ENCODE measurements around the gene GARS1.
"Not testable (repeated sequence)": the region's sequence is repeated elsewhere in the genome, so short reads cannot be mapped to it uniquely, and the experiment has no call there.

Gene GARS1

DNA sequence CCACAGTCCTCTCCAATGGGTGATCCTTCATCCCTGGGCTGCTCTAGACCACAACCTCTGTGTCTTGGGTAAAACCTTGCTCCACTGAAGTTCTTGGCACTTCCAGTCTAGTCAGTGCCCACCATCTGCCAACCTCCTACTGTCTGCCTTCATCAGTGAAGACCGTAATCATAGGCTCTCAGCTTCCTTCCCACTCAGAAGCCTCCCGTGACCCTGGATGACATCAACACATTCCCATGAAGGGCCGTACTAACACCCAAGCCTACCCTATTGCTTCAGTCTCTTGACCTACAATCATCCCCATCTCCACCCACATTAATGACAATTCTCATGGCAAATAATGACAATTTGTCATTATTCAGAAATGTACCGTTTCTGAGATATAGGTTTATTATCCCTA is 27.6 kb upstream of the GARS1 start:
- no peak for DNase-seq (ENCODE audit: low read depth, low spot score)
- H3K4me3 ChIP-seq (ENCODE audit: low read length) = no peak overlapping the region

DNA sequence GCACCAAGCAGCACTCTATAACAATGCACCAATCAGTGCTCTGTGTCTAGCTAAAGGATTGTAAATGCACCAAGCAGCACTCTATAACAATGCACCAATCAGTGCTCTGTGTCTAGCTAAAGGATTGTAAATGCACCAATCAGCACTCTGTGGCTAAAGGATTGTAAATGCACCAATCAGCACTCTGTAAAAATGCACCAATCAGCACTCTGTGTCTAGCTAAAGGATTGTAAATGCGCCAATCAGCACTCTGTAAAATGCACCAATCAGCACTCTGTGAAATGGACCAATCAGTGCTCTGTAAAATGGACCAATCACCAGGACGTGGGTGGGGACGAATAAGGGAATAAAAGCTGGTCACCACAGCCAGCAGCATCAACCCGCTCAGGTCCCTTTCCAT is 24.4 kb upstream of the GARS1 start:
- DNase-seq (ENCODE audit: low read depth, low spot score); H3K4me3 ChIP-seq (ENCODE audit: low read length): not testable (repeated sequence)

DNA sequence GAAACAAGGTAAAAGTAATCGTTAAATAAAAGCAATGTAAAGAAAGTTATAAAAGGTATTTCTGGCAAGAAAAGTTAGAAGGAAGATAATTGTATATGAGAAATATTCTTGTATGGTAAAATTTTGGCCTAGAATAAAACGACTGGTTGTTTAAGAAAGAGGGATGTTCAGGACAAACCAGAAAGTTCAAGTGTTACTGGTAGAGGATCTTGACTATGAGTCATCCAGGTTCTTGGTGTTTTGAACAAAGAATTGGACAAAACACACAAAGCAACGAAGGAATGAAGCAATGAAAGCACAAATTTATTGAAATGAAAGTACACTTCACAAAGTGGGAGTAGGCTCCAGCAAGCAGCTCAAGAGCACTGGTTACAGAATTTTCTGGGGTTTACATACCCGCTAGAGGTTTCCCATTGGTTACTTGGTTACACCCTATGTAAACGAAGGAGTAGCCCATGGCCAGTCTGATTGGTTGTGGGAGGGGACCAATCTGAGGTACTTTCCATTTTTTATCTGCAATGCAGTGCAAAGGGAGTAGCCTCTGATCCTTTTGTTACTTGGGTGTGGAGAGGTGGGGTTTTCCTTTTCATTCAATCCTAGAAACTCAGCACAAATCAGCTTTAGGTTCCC is 22.4 kb upstream of the GARS1 start:
- DNase-seq (ENCODE audit: low read depth, low spot score) = no peak
- H3K4me3 ChIP-seq (ENCODE audit: low read length) = no peak overlapping the region

DNA sequence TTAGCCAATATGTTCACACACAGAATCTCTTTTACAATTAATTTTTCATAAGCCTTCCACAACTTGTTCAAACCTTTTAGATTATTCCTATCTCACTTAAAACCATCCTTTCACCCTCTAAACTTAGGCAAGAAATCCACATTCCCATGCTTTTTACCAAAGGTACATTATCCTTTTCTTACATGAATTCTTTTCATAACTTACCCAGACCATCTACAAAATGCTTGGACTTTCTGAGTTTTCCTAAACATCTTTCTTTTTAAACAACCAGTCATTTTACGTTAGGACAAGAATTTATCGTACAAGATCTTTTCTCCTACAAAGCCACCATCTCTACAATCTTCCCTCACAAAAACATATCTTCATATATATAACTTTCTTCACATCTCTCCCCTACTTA is 18.8 kb upstream of the GARS1 start:
- DNase-seq (ENCODE audit: low read depth, low spot score) = no peak
- no peak overlapping the region for H3K4me3 ChIP-seq (ENCODE audit: low read length)

DNA sequence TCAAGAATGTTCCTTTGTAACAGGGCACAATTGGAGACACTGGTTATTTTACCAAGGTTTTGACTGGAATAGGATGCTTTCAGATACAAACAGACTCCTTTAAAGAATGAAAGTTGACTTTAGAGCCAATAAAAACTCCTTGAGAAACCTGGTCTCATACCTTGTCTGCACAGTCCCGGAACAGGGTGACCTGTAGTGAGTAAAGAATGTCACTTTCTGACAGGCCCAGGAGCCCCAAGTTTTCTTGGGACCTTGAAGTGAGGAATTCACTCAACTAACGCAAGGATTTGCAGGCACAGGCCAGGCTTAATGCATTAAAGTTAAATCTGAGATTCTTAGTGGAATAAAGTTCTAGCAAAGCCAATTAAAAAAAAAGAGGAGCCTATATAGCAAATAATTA is 11.5 kb upstream of the GARS1 start:
- no peak for DNase-seq (ENCODE audit: low read depth, low spot score)
- no peak overlapping the region for H3K4me3 ChIP-seq (ENCODE audit: low read length)

DNA sequence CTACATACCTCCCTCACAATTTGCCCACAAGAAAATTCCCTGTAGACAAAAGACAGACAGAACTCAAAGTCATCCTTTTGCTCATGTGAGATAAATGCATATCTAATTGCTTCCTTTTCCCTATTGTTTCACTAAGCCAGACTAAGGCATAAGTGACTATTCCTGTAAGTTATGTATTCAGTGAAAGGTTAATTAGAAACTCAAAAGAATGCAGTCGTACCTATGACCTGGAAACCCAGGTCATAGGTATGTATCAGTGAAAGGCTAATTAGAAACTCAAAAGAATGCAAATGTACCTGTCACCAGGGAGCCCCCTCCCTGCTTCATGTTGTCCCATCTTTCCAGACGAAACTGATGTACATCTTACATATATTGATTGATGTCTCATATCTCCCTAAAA is 10.3 kb upstream of the GARS1 start:
- no peak overlapping the region for H3K4me3 ChIP-seq (ENCODE audit: low read length)
- no peak for DNase-seq (ENCODE audit: low read depth, low spot score)

DNA sequence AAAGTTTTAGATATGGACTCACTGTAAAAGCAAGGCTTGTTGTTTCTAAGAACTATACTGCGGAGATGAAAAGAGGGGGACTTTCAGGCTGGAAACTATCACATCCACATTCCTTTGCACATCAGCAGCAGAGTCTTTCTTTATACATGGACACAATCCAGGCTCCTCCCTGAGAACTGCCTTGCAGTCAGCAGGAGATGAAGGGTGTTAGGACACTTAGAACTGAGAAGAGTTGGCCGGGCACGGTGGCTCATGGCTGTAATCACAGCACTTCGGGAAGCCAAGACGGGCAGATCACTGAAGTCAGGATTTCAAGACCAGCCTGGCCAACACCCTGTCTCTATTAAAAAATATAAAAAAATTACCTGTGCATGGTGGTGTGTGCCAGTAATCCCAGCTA is 9.7 kb upstream of the GARS1 start:
- H3K4me3 ChIP-seq (ENCODE audit: low read length) = no peak overlapping the region
- no peak for DNase-seq (ENCODE audit: low read depth, low spot score)

DNA sequence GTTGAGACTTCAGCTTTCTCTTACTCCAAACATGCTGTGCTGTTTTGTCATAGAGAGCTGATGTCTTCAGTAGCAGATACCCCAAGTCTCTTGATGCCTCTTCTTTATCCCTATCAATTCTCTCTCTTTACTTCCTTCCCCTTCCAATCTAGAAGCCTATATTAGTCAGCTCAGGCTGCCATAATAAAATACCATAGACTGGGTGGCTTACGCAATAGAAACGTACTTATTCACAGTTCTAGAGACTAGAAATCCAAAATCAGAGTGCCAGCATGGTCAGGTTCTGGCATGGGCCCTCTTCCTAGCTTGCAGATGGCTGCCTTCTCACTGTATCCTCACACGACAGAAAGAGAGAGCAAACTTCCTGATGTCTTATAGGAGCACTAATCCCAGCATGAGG is 9.0 kb upstream of the GARS1 start:
- no peak overlapping the region for H3K4me3 ChIP-seq (ENCODE audit: low read length)
- no peak for DNase-seq (ENCODE audit: low read depth, low spot score)

DNA sequence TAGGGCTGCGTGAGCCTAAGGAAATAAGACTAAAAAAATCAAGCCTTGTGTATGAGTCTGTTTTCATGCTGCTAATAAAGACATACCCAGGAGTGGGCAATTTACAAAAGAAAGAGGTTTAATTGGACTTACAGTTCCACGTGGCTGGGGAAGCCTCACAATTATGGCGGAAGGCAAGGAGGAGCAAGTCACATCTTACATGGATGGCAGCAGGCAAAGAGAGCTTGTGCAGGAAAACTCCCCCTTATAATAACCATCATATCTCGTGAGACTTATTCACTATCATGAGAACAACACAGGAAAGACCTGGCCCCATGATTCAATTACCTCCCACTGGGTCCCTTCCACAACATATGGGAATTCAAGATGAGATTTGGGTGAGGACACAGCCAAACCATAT is 7.1 kb upstream of the GARS1 start:
- H3K4me3 ChIP-seq (ENCODE audit: low read length); DNase-seq (ENCODE audit: low read depth, low spot score): not testable (repeated sequence)

DNA sequence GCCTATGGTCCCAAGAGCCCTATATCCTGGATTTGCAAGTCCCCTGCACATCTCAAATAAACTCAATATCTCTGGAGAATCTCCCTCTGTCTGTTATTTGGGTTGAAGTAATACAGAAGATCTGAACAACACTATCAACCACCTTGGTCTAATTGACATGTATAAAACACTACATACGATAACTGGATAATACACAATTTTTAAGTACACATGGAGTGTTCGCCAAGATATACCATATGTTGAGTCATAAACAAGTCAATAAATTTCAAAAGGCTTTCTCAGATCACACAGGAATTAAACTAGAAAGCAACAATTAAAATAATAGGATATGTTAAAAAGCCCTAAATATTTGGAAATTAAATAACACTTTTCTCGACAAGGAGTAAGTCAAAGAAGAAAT is 5.6 kb upstream of the GARS1 start:
- no peak overlapping the region for H3K4me3 ChIP-seq (ENCODE audit: low read length)

DNA sequence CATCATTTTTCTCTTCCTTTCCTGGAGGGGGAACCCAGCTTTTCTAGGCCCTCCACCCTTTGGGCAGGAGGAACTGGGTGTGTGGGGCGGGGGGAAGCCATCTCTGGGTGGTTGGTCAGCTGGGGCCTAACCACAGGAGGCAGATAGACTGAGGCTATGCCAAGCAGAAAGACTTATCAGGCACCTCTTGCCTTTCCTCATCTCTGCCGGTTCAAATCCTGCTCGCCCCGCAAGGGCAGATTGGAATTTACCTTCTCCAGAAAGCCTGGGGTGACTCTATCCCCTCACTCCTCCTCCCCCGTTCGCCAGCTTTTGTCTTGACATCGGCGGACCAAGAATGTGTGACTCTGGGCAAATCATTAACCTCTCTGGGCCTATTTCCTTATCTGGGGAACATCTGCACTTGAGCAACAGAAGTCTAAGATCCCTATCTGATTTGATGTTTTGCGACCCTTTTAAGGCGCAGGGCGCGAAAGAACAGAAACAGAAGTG is 584 bp upstream of the GARS1 start:
- peak overlapping the region; percentile 70 for H3K4me3 ChIP-seq (ENCODE audit: low read length)
- DNase-seq (ENCODE audit: low read depth, low spot score) = no peak

More for the DNA sequence above, 5.6 kb upstream of the GARS1 start:
- no peak for DNase-seq (ENCODE audit: low read depth, low spot score)

DNA sequence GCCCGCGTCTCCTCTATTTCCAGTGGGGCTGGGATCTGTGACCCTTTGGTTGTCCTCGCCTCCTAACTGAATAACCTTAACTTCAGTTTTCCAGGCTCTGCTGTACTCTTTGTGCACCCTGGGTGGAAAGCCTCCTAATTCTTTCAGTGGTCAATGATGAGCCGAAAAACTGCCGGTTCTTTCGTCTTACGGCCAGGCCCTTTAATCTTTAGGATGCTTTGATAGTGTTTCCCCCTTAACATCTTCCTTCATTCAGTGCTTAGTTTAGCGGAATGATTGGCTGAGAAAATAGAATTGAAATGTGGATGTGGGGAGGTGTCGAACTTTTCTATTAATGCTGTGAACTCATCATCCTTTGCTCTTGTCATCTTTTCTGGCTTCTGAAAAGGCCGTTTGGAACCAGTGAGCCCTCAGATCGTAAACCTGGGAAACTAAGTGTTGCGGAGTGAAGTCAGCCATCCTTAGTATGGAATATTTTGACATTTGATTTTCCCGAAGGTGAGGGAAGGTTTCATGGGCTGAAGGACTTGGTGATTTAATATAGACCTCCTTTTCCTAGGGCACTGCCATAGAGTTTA is 847 bp downstream of the GARS1 start:
- H3K4me3 ChIP-seq (ENCODE audit: low read length) = peak overlapping the region; percentile 70
- no peak for DNase-seq (ENCODE audit: low read depth, low spot score)

DNA sequence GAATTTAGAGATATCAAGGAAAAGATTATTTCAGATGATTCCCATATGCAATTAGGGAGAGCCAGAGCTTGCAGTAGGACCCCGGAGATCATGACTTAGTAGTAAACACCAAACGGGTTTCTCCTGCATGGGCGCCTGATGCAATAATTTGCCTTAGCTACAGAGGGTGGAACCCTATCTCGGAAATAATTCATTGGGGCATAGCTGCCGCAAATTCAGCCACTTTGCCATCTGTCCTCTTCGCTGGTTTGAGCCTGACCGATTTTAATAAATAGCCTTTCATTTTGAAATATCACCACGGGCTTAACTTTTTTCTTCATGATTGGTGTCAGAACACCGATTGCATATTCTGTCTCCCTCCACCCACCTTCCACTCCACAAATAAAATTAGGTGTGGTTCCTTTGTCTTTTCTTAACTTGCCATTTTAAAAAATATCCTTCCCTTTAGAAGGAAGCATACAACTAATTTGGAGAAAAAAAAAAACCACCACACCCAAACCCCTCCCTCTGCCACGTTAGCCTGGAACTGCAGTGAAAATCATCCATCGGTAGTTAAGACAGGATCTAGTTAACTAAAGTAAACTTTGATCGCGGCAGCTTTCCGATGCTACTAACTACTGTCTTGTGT is 1.4 kb downstream of the GARS1 start:
- DNase-seq (ENCODE audit: low read depth, low spot score) = no peak
- H3K4me3 ChIP-seq (ENCODE audit: low read length) = peak overlapping the region; percentile 70

DNA sequence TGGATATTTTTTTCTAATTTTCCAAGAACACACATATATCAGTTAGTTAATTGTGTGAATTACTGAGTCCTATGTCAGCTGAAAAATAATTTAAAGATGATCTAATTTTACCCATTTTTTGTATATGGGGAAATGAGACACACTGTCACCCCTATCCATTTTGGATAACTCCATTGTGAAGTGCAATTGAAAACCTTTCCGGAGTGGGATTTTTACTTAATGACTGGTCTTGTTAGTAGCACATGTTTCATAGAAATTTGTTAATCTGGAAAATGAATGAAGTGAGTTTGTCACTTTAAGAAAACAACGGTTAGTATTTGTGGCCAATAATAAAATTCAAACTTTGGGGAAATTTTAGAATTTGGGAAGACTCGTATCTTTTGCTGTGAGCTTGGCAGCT is 2.0 kb downstream of the GARS1 start:
- no peak for DNase-seq (ENCODE audit: low read depth, low spot score)
- H3K4me3 ChIP-seq (ENCODE audit: low read length) = peak overlapping the region; percentile 70

DNA sequence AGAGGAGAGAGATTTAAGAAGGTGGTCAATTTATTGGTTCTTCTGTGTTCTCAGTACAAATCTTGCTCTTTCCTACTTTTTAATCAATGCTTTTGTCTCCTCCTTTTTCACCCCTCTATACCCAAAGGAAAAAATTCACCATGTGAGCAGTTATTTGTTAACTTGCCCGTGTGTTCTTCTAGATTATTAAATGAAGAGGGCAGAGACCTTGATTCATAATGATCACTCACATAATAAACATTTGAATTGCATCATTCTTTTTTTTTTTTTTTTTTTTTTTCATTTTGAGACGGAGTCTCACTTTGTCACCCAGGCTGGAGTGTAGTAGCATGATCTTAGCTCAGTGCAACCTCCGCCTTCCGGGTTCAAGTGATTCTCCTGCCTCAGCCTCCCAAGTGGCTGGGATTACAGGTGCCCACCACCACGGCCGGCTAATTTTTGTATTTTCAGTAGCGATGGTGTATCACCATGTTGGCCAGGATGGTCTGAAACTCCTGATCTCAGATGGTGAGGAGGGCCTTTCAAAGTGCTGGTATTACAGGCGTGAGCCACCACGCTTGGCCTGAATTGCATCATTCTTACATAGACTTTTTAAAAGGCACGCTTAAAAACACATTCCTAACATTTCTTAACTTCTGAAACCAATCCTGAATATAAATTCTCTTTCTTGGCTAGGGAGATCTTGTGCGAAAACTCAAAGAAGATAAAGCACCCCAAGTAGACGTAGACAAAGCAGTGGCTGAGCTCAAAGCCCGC is 3.6 kb downstream of the GARS1 start:
- no peak overlapping the region for H3K4me3 ChIP-seq (ENCODE audit: low read length)
- DNase-seq (ENCODE audit: low read depth, low spot score) = no peak

DNA sequence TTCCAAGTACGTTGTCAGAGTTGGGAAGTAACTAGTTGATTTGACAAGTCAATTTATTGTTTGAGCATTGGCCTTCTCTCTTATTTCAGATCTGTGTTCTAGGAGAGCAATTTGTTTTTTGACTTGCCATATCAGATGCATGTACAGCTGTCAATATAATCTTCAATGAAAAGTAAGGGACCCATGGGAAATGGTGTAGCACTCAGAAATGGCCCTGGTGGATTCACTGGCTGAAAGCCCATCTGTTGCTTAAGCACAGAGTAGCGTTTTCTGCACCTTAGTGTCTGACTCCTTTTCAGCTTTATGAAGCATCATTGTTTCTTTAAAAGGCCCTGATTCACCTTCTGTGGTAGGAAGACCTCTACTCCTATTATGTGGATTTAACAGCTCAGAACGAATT is 10.2 kb downstream of the GARS1 start:
- DNase-seq (ENCODE audit: low read depth, low spot score) = no peak
- H3K4me3 ChIP-seq (ENCODE audit: low read length) = no peak overlapping the region

DNA sequence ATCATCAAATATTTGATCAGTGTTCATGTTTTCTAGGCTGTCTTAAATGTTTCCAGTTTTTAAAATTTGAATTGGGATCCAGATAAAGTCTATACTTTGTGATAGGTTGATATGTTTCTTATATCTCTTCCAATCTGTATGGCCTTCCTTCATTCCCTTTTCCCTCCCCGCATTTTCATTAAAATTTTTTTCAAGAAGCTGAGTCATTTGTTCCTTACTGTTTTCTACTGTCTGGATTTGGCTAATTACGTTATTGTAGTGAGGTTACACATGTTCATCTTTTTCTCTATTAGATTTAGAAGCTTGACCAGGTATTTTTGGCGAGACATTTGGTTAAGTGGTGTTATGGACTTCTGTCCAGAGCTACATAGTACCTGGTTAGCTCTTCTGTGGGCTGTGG is 11.2 kb downstream of the GARS1 start:
- no peak overlapping the region for H3K4me3 ChIP-seq (ENCODE audit: low read length)
- DNase-seq (ENCODE audit: low read depth, low spot score) = no peak

DNA sequence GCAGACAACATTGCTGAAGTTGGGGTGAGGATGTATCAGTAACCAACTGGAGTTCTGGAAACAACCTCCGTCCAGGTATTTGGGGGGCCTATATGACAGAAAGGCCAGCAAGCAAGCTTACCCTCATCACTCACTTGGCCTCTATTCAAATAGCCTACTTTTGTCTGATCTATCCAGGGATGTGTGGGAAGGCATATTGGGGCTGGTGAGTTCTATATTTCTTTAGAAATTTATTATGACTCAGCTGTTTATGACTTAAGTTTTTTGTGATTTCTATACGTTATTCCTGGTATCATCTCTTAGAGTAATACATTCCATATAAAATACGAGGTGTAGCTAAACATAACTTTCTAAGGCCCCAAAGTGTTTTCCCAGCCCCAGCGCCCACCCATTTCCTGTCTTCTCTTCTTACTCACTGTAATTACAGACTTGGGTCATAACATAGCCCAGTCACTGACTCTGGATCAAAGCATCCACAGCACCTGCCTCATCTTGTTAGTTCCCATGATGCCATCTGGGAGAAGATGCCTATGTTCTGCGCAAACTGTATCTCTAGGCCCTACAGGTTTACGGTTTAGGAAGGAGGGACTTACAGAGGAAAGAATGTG is 18.1 kb downstream of the GARS1 start:
- no peak overlapping the region for H3K4me3 ChIP-seq (ENCODE audit: low read length)
- DNase-seq (ENCODE audit: low read depth, low spot score) = no peak

DNA sequence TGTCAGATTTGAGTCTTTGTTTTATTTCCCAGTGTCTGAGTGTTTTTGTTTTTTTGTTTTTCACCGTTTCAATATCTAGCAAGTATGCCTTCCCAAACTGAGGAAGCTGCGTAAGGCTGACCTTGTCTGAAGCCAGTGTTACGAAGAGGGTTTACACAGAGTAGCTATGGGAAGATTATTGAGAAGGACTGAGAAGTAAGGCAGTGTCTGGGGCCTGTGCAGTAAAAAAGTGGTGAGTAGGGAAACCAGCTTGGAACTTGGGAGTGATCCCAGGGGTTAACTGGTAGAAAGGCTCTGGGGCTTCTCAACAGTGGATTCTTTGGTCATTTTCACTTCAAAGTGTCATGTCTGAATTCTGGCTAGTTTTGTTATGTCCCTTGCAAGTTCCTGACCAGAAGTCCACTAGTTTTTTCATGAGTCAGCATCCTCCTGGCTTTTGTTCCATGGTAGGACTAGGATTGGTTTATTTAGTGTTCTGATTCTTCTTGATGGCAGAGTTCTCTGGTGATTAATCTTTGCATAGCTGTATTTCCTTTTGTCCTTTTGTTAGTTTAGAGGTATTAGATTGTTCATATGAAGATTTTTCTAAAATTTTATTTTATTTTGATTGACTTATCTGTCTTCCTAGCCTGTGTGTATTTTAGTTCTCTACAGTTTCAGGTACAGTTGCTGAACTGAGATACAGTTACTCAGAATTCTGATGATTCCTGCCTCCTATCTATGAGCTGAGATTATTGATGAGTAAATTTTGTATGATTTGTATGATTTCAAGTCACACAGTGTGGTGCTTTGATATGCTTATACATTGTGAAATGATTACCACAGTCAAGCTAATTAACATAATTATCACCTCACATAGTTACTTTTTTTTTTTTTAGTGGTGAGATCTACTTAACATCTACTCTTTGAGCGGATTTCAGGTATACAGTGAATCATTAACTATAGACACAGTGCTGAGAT is 19.0 kb downstream of the GARS1 start:
- no peak overlapping the region for H3K4me3 ChIP-seq (ENCODE audit: low read length)
- no peak for DNase-seq (ENCODE audit: low read depth, low spot score)

Data from Jurkat, Clone E6-1 (cell line).